GM13976 (cell line): Measurements from ENCODE around the gene ZDHHC1.

ENCODE experiments used
- DNase-seq: peaks from one replicate; pipeline ENCODE4 v3.0.0; 2012; ENCODE audit warnings: low spot score
- CTCF ChIP-seq: IDR thresholded peaks from 2 replicates; pipeline ENCODE4 v1.5.1; 2012; ENCODE audit warnings: borderline replicate concordance, mild to moderate bottlenecking; ENCODE audit not compliant: insufficient read depth; ENCODE audit errors: extremely low read depth, missing control alignments, control extremely low read depth
- in situ Hi-C: fragments of 300-500 bp; cut with MboI; formaldehyde crosslinking; loops from one replicate; pipeline ENCODE4 v1.12.0; 2022; ENCODE audit warnings: low sequenced_read_pairs, mixed read lengths, inconsistent platforms; ENCODE audit not compliant: unreplicated experiment

The ZDHHC1 gene

GRCh38 chr16:67388591-67388990 is 27.7 kb downstream of the ZDHHC1 start:
- DNase-seq: no peak
- TF ChIP-seq CTCF: no peak
- in situ Hi-C loops: no loop called here

DNA sequence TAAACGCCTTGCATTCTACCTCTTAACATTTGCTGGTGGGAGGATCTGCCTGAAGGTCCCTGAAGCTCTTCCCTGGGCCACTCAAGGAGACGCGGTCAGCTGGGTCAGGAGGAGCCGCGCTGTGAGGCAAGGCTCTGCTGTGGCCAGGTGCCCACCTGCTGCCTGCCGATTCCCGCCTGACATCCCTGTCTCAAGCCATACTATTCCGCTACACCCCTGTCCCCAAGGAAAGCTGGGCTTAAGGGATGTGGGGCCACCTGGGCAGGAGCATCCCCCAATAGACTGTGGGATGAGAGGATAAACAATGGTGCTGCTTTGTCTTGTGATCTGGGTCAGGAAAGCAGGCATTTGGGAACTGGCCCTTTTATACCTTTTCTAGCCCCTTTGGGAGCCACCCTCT is 28.1 kb downstream of the ZDHHC1 start:
- in situ Hi-C loops: no loop called here
- DNase-seq: no peak
- TF ChIP-seq CTCF: no peak

DNA sequence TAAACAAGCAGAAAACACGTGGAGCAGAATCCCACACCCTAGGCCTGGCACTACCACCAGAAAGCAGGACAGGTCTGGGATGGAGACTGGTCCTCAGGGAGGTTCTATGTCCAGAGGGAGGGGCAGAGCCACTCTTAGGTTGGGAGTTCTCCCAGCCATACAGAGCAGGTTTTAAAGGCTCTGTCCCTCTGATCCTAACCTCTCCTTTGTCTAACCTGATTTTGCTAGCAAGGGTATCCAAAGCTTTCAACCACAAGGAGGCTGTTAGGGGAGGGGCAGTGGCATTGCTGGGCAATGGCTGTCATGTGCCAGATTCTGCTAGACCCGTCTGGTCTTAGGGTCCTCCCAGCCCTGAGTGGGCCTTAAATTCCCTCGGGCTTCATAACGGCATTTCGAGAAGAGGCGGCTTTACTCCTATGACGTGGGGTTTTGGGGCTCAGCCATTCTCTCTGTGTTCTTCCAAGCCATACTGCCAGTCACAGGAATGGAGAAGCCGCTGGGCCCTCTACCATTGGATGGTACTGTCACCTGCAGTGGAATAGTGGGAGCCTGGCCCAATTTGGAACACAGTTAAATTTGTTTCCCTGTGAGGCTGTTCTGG is 28.7 kb downstream of the ZDHHC1 start:
- DNase-seq: no peak
- in situ Hi-C loops: no loop called here
- no peak for TF ChIP-seq CTCF

DNA sequence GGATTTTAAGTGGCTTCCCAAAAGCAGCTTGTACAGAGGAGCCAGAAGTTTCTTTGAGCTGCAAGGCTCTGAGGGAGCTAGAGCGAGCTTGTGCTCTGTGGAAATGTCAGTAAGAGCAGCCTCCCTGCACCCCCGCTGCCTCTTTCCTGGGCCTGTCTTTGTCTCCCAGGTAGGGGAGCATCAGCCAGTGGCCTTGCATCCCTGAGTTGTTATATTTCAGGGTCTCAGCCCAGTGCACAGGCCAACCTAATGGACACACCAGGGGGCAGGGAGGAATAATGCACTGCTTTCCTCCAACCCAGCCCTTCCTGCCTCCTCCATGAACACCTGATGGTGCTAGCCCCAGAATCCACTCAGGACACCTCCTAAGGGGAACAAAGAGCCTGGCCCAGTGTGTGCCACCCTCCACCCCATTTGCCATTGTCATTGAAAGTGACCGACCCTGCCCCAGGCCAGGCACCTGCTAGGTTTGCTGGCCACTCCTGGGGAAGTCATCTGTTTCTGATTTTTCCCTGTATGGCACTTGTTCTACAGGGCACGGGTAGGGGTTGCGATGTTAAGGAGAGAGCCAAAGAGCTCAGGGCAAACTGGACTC is 29.3 kb downstream of the ZDHHC1 start:
- no peak for DNase-seq
- no peak for TF ChIP-seq CTCF
- in situ Hi-C loops: no loop called here

DNA sequence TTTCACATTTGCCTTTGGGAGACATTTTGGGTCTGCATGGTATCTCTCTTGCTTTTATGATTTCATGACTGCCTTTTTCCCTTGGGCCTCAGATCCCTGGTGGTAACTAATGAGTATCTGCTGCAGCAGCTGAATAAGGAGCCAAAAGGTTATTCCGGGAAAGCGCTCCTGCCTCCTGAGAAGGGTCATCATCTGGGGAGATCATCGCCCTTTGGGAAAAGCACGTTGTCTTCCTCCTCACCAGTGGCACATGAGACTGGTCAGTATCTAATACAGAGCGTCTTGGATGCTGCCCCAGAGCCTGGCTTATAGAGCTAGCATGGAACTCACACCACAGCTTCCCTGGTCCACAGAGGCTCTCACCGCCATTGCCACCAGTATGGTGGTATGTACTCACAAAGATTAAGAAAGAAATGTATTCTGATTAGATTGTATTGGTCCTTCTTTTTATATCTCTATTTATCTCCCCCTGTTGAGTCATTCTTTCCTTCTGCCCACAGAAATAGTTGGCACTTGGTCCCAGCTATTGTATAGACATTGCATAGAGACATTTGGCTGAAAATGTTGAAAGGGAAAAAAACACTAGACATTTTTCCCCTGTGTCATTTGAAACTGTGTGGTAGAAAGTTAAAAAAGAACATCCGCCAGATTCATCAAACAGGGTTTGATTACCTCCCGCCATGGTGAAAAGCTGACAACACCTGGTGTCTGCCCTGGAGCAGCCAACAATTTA is 31.3 kb downstream of the ZDHHC1 start:
- no peak for DNase-seq
- TF ChIP-seq CTCF: no peak
- in situ Hi-C loops: no loop called here

DNA sequence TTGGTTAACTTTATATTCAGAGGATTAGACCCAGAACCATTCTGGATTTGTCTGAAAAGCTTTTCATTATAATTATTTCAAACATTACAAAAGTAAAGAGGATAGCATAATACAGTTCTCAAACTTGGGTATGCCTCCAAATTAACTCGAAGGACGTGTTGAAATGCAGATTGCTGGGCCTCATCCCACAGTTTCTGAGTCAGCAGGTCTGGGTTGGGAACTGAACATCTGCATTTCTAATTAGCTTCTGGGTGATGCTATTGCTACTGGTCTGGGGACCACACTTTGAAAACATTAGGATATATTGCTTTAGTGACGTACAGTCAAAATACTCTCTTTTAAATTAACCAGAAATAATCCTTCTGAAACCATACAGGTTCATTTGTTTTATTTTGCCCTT is 33.0 kb downstream of the ZDHHC1 start:
- in situ Hi-C loops: no loop called here
- TF ChIP-seq CTCF: no peak
- no peak for DNase-seq
